ENCODE results near the gene EYS. TPM values are rescaled to one million over a fixed set of nuclear protein-coding genes. Genes with fewer than 3 reads are reported as not detected.

The EYS gene
- total and polyA plus RNA-seq, 9 of the 15 experiments (the other 6 are each of a cell fraction or from before 2014, with no cell fraction given): 0.03 to 0.36 (median 0.10) TPM; not detected in 2

GRCh38 chr6:64225503-64225902, 1481.5 kb downstream of the EYS start:
- Histone ChIP-seq H2AFZ (ENCODE audit: low read depth, low read length) (no peak overlapping the region), H3K9me1 (ENCODE audit: control insufficient read depth, insufficient read depth, low read length) (no peaks in the 10 kb centered on the region), H3K9me3 (replicated peaks; ENCODE audit: control insufficient read depth, insufficient read depth, low read depth, low read length) (no peaks in the 10 kb centered on the region; the same call in 1 of the 2 replicates), H3K79me2 (ENCODE audit: control insufficient read depth, insufficient read depth, low read length) (no peaks in the 10 kb centered on the region), H3K27ac (ENCODE audit: extremely low read depth, low read depth, low read length) (no peak overlapping the region), H3K4me3 (no peak overlapping the region), H4K20me1 (replicated peaks; ENCODE audit: control insufficient read depth, insufficient read depth, low read length) (no peaks in the 10 kb centered on the region), H3K4me1 (replicated peaks in 1 of 2; ENCODE audit: control insufficient read depth in 2 of 2, insufficient read depth in 2 of 2, low read length in 2 of 2) (no peaks in the 10 kb centered on the region), H3K36me3 (ENCODE audit: control insufficient read depth, insufficient read depth, low read length) (no peaks in the 10 kb centered on the region), H3K4me2 (ENCODE audit: insufficient read depth, low read length) (no peak overlapping the region), H3K27me3 (ENCODE audit: control insufficient read depth in 2 of 2, insufficient read depth in 2 of 2, low read length in 2 of 2) (no peaks in the 10 kb centered on the region), H3K9ac (ENCODE audit: insufficient read depth in 1 of 2, low read depth in 2 of 2, low read length in 2 of 2) (no peak overlapping the region)
- TF ChIP-seq PHF8 (IDR thresholded peaks at IDR 0.05; ENCODE audit: borderline replicate concordance, low read length): no peak
- FAIRE-seq (no peak), ATAC-seq (no peak), DNase-seq (ENCODE audit: extremely low read depth in 1 of 4, low spot score in 3 of 4) (no peak)
- ChIA-PET CTCF (ENCODE audit: low intra/inter-chr PET ratio) (no interaction called here), POLR2A (no interaction called here)
- BruUV-seq (replicated peaks): no TSS peak
- in situ Hi-C loops (cut with MboI) (no loop called here), intact Hi-C loops (cut with micrococcal nuclease) (no loop called here)

- in situ Hi-C loops (cut with MboI): no loop called here
- Histone ChIP-seq H3K4me1 (replicated peaks in 1 of 2; ENCODE audit: control insufficient read depth in 2 of 2, insufficient read depth in 2 of 2, low read length in 2 of 2) (no peaks in the 10 kb centered on the region), H3K4me2 (ENCODE audit: insufficient read depth, low read length) (no peak overlapping the region), H2AFZ (ENCODE audit: low read depth, low read length) (no peak overlapping the region), H3K27me3 (ENCODE audit: control insufficient read depth in 2 of 2, insufficient read depth in 2 of 2, low read length in 2 of 2) (no peaks in the 10 kb centered on the region), H3K9ac (ENCODE audit: insufficient read depth in 1 of 2, low read depth in 2 of 2, low read length in 2 of 2) (no peak overlapping the region), H3K9me3 (replicated peaks; ENCODE audit: control insufficient read depth, insufficient read depth, low read depth, low read length) (no peaks in the 10 kb centered on the region; the same call in 1 of the 2 replicates), H4K20me1 (replicated peaks; ENCODE audit: control insufficient read depth, insufficient read depth, low read length) (no peaks in the 10 kb centered on the region), H3K9me1 (ENCODE audit: control insufficient read depth, insufficient read depth, low read length) (no peaks in the 10 kb centered on the region), H3K27ac (ENCODE audit: extremely low read depth, low read depth, low read length) (no peak overlapping the region), H3K79me2 (ENCODE audit: control insufficient read depth, insufficient read depth, low read length) (no peaks in the 10 kb centered on the region), H3K4me3 (no peak overlapping the region), H3K36me3 (ENCODE audit: control insufficient read depth, insufficient read depth, low read length) (no peaks in the 10 kb centered on the region)
- CTCF ChIA-PET (ENCODE audit: low intra/inter-chr PET ratio): no interaction called here
- intact Hi-C loops (cut with micrococcal nuclease): no loop called here
- DNase-seq (ENCODE audit: extremely low read depth in 1 of 4, low spot score in 3 of 4) (no peak), FAIRE-seq (no peak), ATAC-seq (no peak)
- POLR2A ChIA-PET: no interaction called here
- WGBS (ENCODE audit: insufficient coverage, low coverage, missing lambda C conversion rate): 0% methylated on average over 1 of the region's 1 CpG
- no TSS peak for BruUV-seq (replicated peaks)
- TF ChIP-seq BRF2 (IDR thresholded peaks at IDR 0.05; ENCODE audit: borderline replicate concordance, insufficient read depth, insufficient read length) (no peak), MNT (conservative IDR thresholded peaks at IDR 0.05) (no peak), E4F1 (CRISPR knock-in tag; IDR thresholded peaks at IDR 0.05; ENCODE audit: borderline replicate concordance) (no peak), STAG1 (CRISPR knock-in tag; IDR thresholded peaks at IDR 0.05; ENCODE audit: borderline replicate concordance) (no peak), ASH1L (IDR thresholded peaks at IDR 0.05; ENCODE audit: borderline replicate concordance, low read depth, partially characterized antibody) (no peak), CCNT2 (IDR thresholded peaks at IDR 0.05; ENCODE audit: borderline replicate concordance, extremely low read depth, insufficient read length, low read depth, low read length) (no peak), CREBBP (IDR thresholded peaks at IDR 0.05; ENCODE audit: low read depth, low read length) (no peak), KLF6 (CRISPR knock-in tag; IDR thresholded peaks at IDR 0.05; ENCODE audit: borderline replicate concordance) (no peak), ZNF830 (CRISPR knock-in tag; IDR thresholded peaks at IDR 0.05) (no peak), RBM22 (IDR thresholded peaks at IDR 0.05; ENCODE audit: low read depth, low read length, poor library complexity, severe bottlenecking) (no peak)
These were observed 1482.2 kb downstream of the EYS start for GRCh38 chr6:64224819-64225218.
